GM21528 (cell line): ENCODE data around the gene RELB.
"Not testable (repeated sequence)": the region's sequence is repeated elsewhere in the genome, so short reads cannot be mapped to it uniquely, and the experiment has no call there.

Experiments
- ATAC-seq: cut with Tn5 transposase; IDR thresholded peaks from one replicate; pipeline ENCODE4 v1.9.1; 2021; ENCODE audit warnings: mild to moderate bottlenecking, moderate library complexity; ENCODE audit not compliant: unreplicated experiment, low FRiP score

The RELB gene

GRCh38 chr19:45001087-45001739 is at the start of gene RELB:
RELB (plus strand) TSS chr19:45001464; CDS start chr19:45001580, 116 bp downstream.
- ATAC-seq: peak; percentile 49

- peak; percentile 3 for ATAC-seq
Observed at GRCh38 chr19:44954278-44954648, 47.0 kb upstream of the RELB start.

- ATAC-seq: peak; percentile 72
Observed at GRCh38 chr19:44954649-44955504, 46.4 kb upstream of the RELB start, which contains the start of gene CLPTM1. CLPTM1 (plus strand) TSS chr19:44955380; CDS start chr19:44955396, 16 bp downstream.

- peak; percentile 13 for ATAC-seq
Observed at GRCh38 chr19:44955505-44956439, 45.5 kb upstream of the RELB start.

- no peak for ATAC-seq
Observed at GRCh38 chr19:44957526-44957925, 43.7 kb upstream of the RELB start.

- ATAC-seq: no peak
Observed at GRCh38 chr19:44958090-44958489, 43.2 kb upstream of the RELB start.

- ATAC-seq: no peak
Observed at GRCh38 chr19:44959691-44960090, 41.6 kb upstream of the RELB start.

- ATAC-seq: no peak
Observed at GRCh38 chr19:44960906-44961728, 40.1 kb upstream of the RELB start.

GRCh38 chr19:44961821-44962220 is 39.4 kb upstream of the RELB start:
- ATAC-seq: no peak

- ATAC-seq: no peak
Observed at GRCh38 chr19:44968118-44968517, 33.1 kb upstream of the RELB start.

GRCh38 chr19:44968670-44969069 is 32.6 kb upstream of the RELB start:
- ATAC-seq: no peak

- ATAC-seq: no peak
Observed at GRCh38 chr19:44969437-44969836, 31.8 kb upstream of the RELB start.

- ATAC-seq: not testable (repeated sequence)
Observed at GRCh38 chr19:44971451-44971850, 29.8 kb upstream of the RELB start.

GRCh38 chr19:44972802-44973201 is 28.5 kb upstream of the RELB start:
- no peak for ATAC-seq

GRCh38 chr19:44973982-44974735 is 27.1 kb upstream of the RELB start:
- ATAC-seq: no peak

GRCh38 chr19:44974857-44975256 is 26.4 kb upstream of the RELB start:
- ATAC-seq: no peak

GRCh38 chr19:44975444-44975843 is 25.8 kb upstream of the RELB start:
- no peak for ATAC-seq

- ATAC-seq: no peak
Observed at GRCh38 chr19:44984005-44984404, 17.3 kb upstream of the RELB start.

- no peak for ATAC-seq
Observed at GRCh38 chr19:44985445-44985844, 15.8 kb upstream of the RELB start.
